Skeletal muscle satellite cell (primary cell): ENCODE results near the gene CADM1. TPM values are rescaled to one million over a fixed set of nuclear protein-coding genes. Genes with fewer than 3 reads are reported as not detected.

Experiments
- H3K27me3 ChIP-seq: 2 replicates; pipeline ENCODE4 v1.7.0; 2013; ENCODE audit warnings: low read length; ENCODE audit not compliant: control insufficient read depth, insufficient read depth
- H3K36me3 ChIP-seq: 2 replicates; pipeline ENCODE4 v1.7.0; 2013; ENCODE audit warnings: mild to moderate bottlenecking, control low read depth, low read length; ENCODE audit not compliant: insufficient read depth
- H3K4me1 ChIP-seq: 2 replicates; pipeline ENCODE4 v1.7.0; 2013; ENCODE audit warnings: low read length; ENCODE audit not compliant: control insufficient read depth, insufficient read depth
- H3K4me2 ChIP-seq: 2 replicates; pipeline ENCODE4 v1.7.0; 2013; ENCODE audit warnings: mild to moderate bottlenecking, low read length
- H3K4me3 ChIP-seq: 2 replicates; pipeline ENCODE4 v1.7.0; 2013; ENCODE audit warnings: low read length
- H3K9ac ChIP-seq: 2 replicates; pipeline ENCODE4 v1.7.0; 2013; ENCODE audit warnings: mild to moderate bottlenecking, low read depth, low read length, moderate library complexity
- H3K9me3 ChIP-seq: replicated peaks from 2 replicates; pipeline ENCODE4 v1.7.0; 2013; ENCODE audit warnings: mild to moderate bottlenecking, control low read depth, low read length
- total RNA-seq: library from RNA; depleted of rRNA; stranded (reverse); fragments of >200 nt; gene quantifications from 2 replicates; pipeline ENCODE4 v1.2.3, GENCODE V29; 2012; rRNA removed

CADM1 gene
- not detected in 2 replicates for total RNA-seq

DNA sequence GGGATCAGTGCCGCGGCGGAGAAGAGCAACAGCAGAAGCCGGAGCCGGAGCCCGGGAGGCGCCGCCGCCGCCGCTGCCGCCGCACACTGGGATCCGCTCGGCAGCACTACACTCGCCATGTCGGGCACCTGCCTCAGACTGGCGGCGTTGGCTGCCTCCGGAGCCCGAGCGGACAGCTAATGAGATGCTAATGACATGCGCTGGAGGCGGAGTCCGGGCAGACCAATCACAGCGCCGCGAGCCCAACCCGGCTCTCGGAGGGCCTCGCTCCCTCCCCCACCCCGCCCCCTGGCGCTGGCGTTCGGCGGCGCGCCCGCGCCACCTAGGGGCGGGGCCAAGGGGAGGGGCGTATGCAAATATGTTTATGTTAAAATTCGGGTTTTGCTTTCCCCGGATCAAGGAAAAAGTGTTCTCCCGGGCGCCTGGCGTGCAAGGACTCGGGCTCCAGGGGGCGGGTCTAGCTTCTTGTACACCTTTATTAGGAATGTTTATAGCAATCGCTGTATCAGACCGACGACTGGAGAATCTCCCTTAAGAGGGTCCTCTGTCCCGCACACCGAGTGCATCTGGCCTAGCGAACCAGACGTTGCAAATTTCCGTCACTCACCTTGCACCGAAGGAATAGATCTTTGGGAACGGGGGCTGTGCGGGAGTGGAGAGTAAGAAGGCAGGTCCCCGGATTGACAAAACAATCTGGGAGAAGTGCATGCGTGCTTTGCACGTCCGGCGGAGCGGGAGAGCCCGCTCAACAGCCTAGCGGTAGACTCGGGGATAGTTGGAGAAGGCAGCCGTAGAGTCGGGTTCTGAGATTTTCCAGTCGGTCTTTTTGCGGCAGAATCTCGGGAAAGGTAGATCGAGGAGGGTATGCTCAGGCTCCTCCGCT lies at the start of gene CADM1:
TSS of gene CADM1 (minus strand) at position 140 of the 883 bp plus-strand sequence.
- Histone ChIP-seq H3K27me3 (peaks cover 53% of the 10 kb centered on the region), H3K9ac (no peak within 1 kb of the TSS)

DNA sequence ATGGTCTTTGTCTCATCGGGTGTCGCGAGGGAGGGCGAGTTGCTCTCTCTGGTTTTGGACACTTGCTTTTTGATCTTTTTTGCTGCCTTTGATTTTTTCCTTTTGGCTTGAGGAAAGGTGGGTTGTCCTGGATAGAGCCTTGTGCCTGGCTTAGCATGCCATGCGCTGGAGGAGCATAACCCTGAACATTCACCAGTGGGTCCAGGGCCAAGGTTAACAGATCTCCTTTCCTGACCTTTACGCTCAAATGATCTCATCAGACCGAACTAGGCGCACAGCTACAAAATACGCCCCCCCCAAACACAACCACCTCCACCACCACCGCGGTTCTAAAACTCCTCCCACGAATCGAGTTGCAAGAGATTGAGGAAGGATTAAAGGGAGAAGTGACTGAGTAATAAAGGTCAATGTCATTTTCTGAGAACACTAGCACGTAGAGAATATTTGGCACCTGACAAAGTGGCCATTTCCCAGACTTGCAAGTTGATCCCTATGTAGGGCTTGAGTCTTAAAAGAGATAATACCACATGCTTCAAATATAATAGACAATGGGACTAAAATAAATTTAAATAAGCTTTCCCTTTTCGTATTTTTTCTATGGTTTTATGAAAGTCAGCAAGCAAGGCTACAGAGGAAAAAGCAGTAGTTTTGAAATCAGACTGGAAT lies 48.7 kb upstream of the CADM1 start:
- no peak overlapping the region for H3K4me3 ChIP-seq
- H3K9ac ChIP-seq: no peak overlapping the region
- H3K27me3 ChIP-seq: no peaks in the 10 kb centered on the region
- no peak overlapping the region for H3K4me2 ChIP-seq
- H3K36me3 ChIP-seq: no peaks in the 10 kb centered on the region
- no peaks in the 10 kb centered on the region for H3K9me3 ChIP-seq
- no peaks in the 10 kb centered on the region for H3K4me1 ChIP-seq

More for the DNA sequence above, at the start of gene CADM1:
- H3K9me3 ChIP-seq: no peaks in the 10 kb centered on the region
- peak within 1 kb of the TSS; percentile 70 for H3K4me3 ChIP-seq
- peaks cover 20% of the 10 kb centered on the region for H3K4me1 ChIP-seq
- no peaks in the 10 kb centered on the region for H3K36me3 ChIP-seq
- H3K4me2 ChIP-seq: peak within 1 kb of the TSS; percentile 89

DNA sequence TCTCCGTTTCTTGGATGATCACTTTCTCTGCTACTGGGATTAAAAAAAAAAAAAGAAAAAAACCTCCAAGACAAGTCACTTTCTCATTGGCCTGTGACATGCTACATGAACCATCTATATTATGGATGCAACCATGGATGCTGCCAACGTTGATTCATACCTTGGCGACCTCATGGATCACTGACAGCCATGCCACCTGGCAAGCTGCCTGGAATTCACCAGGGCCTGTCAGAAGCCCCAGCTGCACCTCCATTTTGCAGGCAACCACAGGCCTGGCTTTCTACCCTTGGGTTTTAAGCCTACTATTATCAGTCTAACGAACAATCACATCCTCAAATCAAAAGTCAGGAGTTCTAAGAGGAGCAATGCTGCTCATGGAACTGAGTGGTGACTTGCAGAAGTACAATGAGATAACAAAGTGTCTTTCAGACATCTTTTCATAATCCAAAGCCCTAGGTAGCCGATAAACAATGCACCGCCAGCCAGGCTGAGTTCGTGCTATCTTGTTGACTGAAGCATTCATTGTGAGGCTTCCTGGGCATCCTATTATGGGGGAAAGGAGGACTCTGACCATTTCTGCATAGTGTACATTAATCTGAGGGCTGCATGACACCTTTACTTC lies 48.0 kb upstream of the CADM1 start:
- H3K4me1 ChIP-seq: no peaks in the 10 kb centered on the region
- H3K9me3 ChIP-seq: no peaks in the 10 kb centered on the region
- no peaks in the 10 kb centered on the region for H3K36me3 ChIP-seq
- H3K4me3 ChIP-seq: no peak overlapping the region
- no peaks in the 10 kb centered on the region for H3K27me3 ChIP-seq
- no peak overlapping the region for H3K9ac ChIP-seq
- no peak overlapping the region for H3K4me2 ChIP-seq

DNA sequence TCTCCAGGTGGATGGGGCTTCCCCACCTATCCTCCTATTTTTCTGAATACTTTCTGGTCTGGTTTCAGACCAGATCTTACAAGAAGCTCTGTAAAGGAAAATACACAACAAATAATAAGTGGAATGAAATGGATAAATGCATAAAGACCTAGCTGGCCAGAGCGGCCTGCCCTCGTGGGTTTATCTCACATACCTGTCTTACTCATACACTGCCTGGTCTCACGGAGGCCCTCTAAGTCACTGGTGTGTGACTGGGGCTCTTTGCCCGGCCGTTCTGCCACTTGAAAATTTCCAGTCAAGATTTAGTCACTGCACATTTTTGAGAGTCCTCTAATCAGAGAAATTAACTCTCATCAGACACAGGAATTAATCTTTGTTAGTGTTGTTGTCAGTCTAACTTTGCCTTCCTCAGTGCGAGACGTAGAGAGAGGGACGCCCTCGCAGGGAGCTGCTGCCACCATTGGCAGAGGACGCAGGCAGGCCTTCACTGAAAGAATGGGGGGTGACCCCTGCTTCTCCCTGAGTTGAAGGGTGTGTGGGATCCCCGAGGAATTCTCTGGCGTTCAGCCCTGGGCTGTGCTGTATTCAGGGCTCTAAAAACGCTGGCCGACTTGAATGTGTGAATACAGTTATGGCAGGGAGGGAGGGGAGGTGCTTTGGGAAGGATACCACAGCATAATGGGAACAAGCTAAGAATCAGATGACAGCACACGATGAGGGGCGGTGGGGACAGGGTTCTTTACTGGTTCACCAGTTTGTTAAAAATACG lies 46.3 kb upstream of the CADM1 start:
- no peak overlapping the region for H3K9ac ChIP-seq
- H3K36me3 ChIP-seq: no peaks in the 10 kb centered on the region
- no peaks in the 10 kb centered on the region for H3K27me3 ChIP-seq
- no peak overlapping the region for H3K4me2 ChIP-seq
- no peak overlapping the region for H3K4me3 ChIP-seq
- H3K4me1 ChIP-seq: no peaks in the 10 kb centered on the region
- no peaks in the 10 kb centered on the region for H3K9me3 ChIP-seq

DNA sequence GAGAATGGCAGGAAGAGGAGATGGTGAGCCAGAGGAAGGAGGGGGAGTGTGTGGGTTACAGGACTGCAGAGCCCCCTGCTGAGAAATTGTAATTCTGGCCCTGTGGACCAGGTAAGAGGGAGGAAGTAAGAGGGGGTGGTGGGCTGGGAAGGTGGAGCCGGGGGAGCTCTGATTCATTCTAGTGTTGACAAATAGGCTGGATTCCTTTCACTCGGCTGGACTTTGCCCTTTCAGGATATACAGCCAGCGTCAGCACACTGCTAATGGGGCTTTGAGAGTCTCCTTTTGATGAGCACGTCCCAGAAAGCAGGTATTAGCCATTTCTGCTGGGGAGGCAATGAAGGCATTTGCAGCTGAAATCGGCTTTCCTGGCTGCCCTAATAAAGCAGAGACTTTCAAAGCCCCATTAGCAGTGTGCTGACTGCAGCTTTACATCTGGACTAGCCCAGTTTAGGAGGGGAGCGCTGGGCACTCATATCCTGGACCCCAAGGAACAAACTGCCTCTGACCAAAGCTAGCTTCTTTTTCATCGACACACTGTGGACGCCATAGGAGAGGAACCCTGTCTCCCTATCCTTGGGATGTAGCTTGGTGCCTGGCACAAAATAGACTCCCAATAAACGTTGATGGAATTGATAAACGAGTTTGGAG lies 44.8 kb upstream of the CADM1 start:
- no peaks in the 10 kb centered on the region for H3K4me1 ChIP-seq
- no peak overlapping the region for H3K9ac ChIP-seq
- no peak overlapping the region for H3K4me2 ChIP-seq

DNA sequence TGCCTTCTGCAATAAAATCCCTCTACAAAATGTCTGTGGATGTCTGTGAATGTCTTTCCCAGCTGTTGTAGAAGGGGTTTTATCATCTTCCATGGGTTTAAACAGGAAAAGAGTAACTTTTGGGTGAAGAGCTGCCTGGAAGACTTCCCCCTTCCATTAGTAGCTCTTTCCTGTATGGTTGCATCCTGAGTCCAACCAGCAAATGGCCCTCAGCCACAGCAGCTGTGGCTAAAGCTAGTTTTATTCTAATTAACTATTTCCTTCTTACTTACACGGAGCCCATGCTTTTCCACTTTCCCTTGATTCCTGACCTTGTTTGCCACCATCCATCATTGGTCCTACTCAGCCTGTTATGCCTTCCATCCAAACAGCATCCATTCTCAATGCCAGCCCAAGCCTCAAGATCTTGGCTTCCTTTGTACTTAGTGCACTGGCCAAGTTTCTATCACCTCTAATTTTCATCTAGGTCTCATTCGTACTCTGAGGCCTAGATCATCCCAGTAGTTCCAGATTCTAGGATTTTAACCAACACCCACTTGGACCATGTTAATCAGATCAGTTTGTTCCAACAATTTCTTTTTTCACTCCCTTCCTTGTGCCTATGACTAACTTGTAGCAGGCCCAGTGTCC lies 41.5 kb upstream of the CADM1 start:
- Histone ChIP-seq H3K4me2 (no peak overlapping the region), H3K4me1 (no peaks in the 10 kb centered on the region)

More for the DNA sequence above, 44.8 kb upstream of the CADM1 start:
- no peaks in the 10 kb centered on the region for H3K9me3 ChIP-seq
- no peaks in the 10 kb centered on the region for H3K27me3 ChIP-seq
- no peaks in the 10 kb centered on the region for H3K36me3 ChIP-seq
- H3K4me3 ChIP-seq: no peak overlapping the region

DNA sequence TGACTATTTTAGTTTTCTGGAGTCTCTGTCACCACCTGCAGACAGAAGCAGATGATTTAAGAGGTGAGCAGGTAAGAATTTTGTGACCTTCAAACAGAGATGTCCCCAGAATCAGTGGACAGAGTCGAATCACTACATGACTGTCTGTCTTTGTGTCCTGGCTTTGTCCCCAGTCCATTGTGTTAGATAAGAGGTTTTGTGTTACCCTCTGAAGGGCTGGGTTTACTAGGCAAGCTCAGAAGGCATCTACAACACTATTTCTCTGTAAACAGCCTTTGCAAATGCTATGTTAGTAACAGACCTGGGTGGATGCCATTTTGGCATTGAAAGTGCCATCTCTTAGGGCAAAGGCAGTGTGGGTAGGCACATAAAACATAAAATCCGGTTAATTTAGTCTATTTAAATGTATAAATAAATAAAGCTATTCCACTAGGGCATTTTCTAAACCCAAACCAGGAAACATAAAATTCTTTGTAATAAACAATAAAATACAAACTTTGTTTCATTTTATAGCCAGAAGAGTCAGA lies 40.3 kb upstream of the CADM1 start:
- no peaks in the 10 kb centered on the region for H3K36me3 ChIP-seq
- H3K9ac ChIP-seq: no peak overlapping the region
- no peaks in the 10 kb centered on the region for H3K27me3 ChIP-seq

More for the DNA sequence above, 41.5 kb upstream of the CADM1 start:
- Histone ChIP-seq H3K36me3 (no peaks in the 10 kb centered on the region), H3K27me3 (no peaks in the 10 kb centered on the region), H3K9ac (no peak overlapping the region), H3K4me3 (no peak overlapping the region), H3K9me3 (no peaks in the 10 kb centered on the region)

DNA sequence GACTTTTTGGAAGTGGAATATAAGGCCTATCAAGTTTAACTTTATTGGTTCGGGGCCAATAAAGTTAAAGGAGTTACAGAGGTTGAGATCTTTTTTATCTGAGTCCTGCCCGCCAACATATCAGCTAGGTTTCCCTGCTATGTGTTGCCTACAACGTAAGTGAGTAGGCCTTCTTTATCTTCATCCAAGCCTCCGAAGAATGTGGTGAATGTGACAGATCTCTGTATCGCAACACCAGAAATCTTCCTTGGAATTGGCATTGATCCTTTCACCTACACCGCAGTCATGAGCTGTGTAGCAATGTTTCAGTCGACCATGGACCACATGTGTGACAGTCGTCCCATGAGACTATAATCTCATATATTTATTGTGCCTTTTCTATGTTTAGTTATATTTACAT lies 37.3 kb upstream of the CADM1 start:
- H3K36me3 ChIP-seq: no peaks in the 10 kb centered on the region
- no peaks in the 10 kb centered on the region for H3K27me3 ChIP-seq
- H3K4me2 ChIP-seq: no peak overlapping the region
- no peaks in the 10 kb centered on the region for H3K4me1 ChIP-seq
- H3K9ac ChIP-seq: no peak overlapping the region
- no peak overlapping the region for H3K4me3 ChIP-seq
- peaks cover 8% of the 10 kb centered on the region for H3K9me3 ChIP-seq

More for the DNA sequence above, 40.3 kb upstream of the CADM1 start:
- Histone ChIP-seq H3K4me2 (no peak overlapping the region), H3K9me3 (no peaks in the 10 kb centered on the region), H3K4me1 (no peaks in the 10 kb centered on the region), H3K4me3 (no peak overlapping the region)

DNA sequence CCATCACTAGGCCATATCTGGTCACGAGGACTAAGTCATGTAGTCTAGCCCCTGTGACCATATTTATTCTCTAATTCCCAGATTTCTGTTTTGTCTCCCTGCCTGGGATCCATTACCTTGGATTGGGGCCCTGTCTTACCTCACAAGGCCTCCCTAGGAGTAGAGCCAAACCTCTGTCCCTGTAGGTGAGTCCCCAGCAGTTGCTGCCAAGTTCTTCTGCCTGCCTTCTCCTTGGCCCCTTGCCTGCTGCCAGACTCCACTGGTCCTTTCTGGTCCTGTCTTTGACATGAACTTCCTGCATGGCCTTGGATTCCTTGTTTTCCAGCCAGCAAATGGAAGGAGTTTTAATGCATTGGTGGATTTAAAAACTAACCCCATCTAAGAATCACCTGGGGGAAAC lies 35.6 kb upstream of the CADM1 start:
- Histone ChIP-seq H3K4me1 (no peaks in the 10 kb centered on the region), H3K36me3 (no peaks in the 10 kb centered on the region), H3K4me3 (no peak overlapping the region), H3K4me2 (no peak overlapping the region), H3K9ac (no peak overlapping the region), H3K27me3 (no peaks in the 10 kb centered on the region), H3K9me3 (peaks cover 12% of the 10 kb centered on the region)

DNA sequence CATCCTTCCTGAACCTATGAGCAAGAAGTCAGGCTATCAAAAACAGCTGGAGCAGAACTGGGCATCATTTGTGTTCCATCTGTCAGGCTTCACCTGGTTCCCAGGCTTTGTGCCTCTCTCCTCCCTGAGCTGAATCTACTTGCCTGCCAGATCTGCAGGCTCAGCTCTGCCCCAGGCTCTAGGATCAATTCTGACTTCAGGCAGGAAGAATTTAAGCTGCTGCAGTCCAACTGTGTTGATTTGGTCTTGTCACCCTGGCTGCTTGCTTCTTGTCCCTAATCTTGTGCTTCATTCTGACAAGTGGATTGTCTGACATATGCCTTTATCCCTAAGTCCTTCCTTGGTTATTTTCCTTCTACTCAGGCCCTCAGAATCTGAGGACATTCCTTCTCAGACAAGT lies 31.6 kb upstream of the CADM1 start:
- H3K9me3 ChIP-seq: peaks cover 13% of the 10 kb centered on the region
- no peaks in the 10 kb centered on the region for H3K4me1 ChIP-seq
- no peaks in the 10 kb centered on the region for H3K36me3 ChIP-seq
- no peak overlapping the region for H3K9ac ChIP-seq
- H3K4me2 ChIP-seq: no peak overlapping the region
- H3K4me3 ChIP-seq: no peak overlapping the region
- H3K27me3 ChIP-seq: no peaks in the 10 kb centered on the region
